ENCODE results near the gene PCLO. TPM values are rescaled to one million over a fixed set of nuclear protein-coding genes. Genes with fewer than 3 reads are reported as not detected.

PCLO gene
- total and polyA plus RNA-seq, 4 donors = 0.04 to 1.1 (median 0.48) TPM

- Histone ChIP-seq H3K9me3 (ENCODE audit: control insufficient read depth in 4 of 4, low read length in 3 of 4) (no peaks in the 10 kb centered on the region), H3K36me3 (ENCODE audit: control insufficient read depth in 4 of 4, insufficient read depth in 3 of 4, low read depth in 1 of 4, low read length in 3 of 4) (no peaks in the 10 kb centered on the region), H3K9ac (ENCODE audit: low read depth in 1 of 2, low read length in 2 of 2) (no peak overlapping the region), H3K27me3 (ENCODE audit: control insufficient read depth in 4 of 4, insufficient read depth in 4 of 4, low read length in 3 of 4) (peaks cover 0 to 4% (median 0%) of the 10 kb centered on the region in 4 donors), H3K4me3 (ENCODE audit: low read depth in 1 of 3, low read length in 3 of 3) (no peak overlapping the region), H3K4me1 (ENCODE audit: control insufficient read depth in 4 of 4, insufficient read depth in 4 of 4, low read length in 3 of 4) (no peaks in the 10 kb centered on the region), H3K27ac (ENCODE audit: low read depth in 1 of 2, low read length in 2 of 2) (no peak overlapping the region)
- TF ChIP-seq TAF1 (conservative IDR thresholded peaks at IDR 0.05) (no peak), HNF4G (IDR thresholded peaks at IDR 0.05) (no peak), JUND (IDR thresholded peaks at IDR 0.05) (no peak), REST (IDR thresholded peaks at IDR 0.05) (no peak), YY1 (IDR thresholded peaks at IDR 0.05) (no peak), FOXA2 (IDR thresholded peaks at IDR 0.05) (no peak), MAX (IDR thresholded peaks at IDR 0.05) (no peak), HNF4A (conservative IDR thresholded peaks at IDR 0.05) (no peak), NR2F2 (IDR thresholded peaks at IDR 0.05) (no peak), RXRA (IDR thresholded peaks at IDR 0.05) (no peak), CTCF (IDR thresholded peaks at IDR 0.05; ENCODE audit: low read depth, low read length, missing input control) (no peak), EGR1 (IDR thresholded peaks at IDR 0.05; ENCODE audit: low read depth in 2 of 2) (no peak)
- DNase-seq (ENCODE audit: low spot score) = no peak
- WGBS = 78% methylated on average over 3 of the region's 3 CpGs
These were observed 399.8 kb downstream of the PCLO start for GRCh38 chr7:82762880-82763279.

GRCh38 chr7:82760831-82761230 lies 401.9 kb downstream of the PCLO start:
- peaks cover 0 to 4% (median 0%) of the 10 kb centered on the region in 4 donors for H3K27me3 ChIP-seq (ENCODE audit: control insufficient read depth in 4 of 4, insufficient read depth in 4 of 4, low read length in 3 of 4)
- DNase-seq (ENCODE audit: low spot score) = no peak
- no peak overlapping the region for H3K4me3 ChIP-seq (ENCODE audit: low read depth in 1 of 3, low read length in 3 of 3)
- no peaks in the 10 kb centered on the region for H3K36me3 ChIP-seq (ENCODE audit: control insufficient read depth in 4 of 4, insufficient read depth in 3 of 4, low read depth in 1 of 4, low read length in 3 of 4)
- 53% methylated on average over 2 of the region's 2 CpGs for WGBS
- no peaks in the 10 kb centered on the region for H3K4me1 ChIP-seq (ENCODE audit: control insufficient read depth in 4 of 4, insufficient read depth in 4 of 4, low read length in 3 of 4)
- no peak overlapping the region for H3K9ac ChIP-seq (ENCODE audit: low read depth in 1 of 2, low read length in 2 of 2)
- H3K9me3 ChIP-seq (ENCODE audit: control insufficient read depth in 4 of 4, low read length in 3 of 4) = no peaks in the 10 kb centered on the region
- TF ChIP-seq EGR1 (IDR thresholded peaks at IDR 0.05; ENCODE audit: low read depth in 2 of 2) (no peak), MAX (IDR thresholded peaks at IDR 0.05) (no peak), ATF3 (IDR thresholded peaks at IDR 0.05) (no peak)
- no peak overlapping the region for H3K27ac ChIP-seq (ENCODE audit: low read depth in 1 of 2, low read length in 2 of 2)

Measured in liver (tissue), 9 donors.